SU-DHL-6 (cell line): ENCODE results near the gene DYNLT1.

Experiments
- H2AFZ ChIP-seq: fragments of 200-600 bp; sonication (generic); 2 replicates; pipeline ENCODE4 v1.6.1; 2014; ENCODE audit warnings: low read depth, mild to moderate bottlenecking, moderate library complexity, mixed read lengths, antibody characterized with exemption, low read length; ENCODE audit not compliant: severe bottlenecking
- H3F3A ChIP-seq: fragments of 200-600 bp; shearing (Covaris generic); 2 replicates; pipeline ENCODE4 v1.6.0; 2016; ENCODE audit warnings: antibody characterized with exemption, mild to moderate bottlenecking; ENCODE audit not compliant: insufficient read depth
- H3K27ac ChIP-seq: fragments of 200-600 bp; sonication (generic); 2 replicates; pipeline ENCODE4 v1.5.1; 2016; ENCODE audit warnings: low read depth, mild to moderate bottlenecking, low read length, moderate library complexity, mixed read lengths
- H3K27me3 ChIP-seq: fragments of 200-600 bp; sonication (generic), shearing (Covaris generic); 2 replicates; pipeline ENCODE4 v1.6.0; 2014; ENCODE audit warnings: mild to moderate bottlenecking, low read length
- H3K36me3 ChIP-seq: fragments of 200-600 bp; sonication (generic); 2 replicates; pipeline ENCODE4 v1.6.1; 2014; ENCODE audit warnings: mild to moderate bottlenecking, low read length, mixed read lengths
- H3K4me2 ChIP-seq: fragments of 300-600, 200-600 bp; shearing (Covaris generic), sonication (generic); 2 replicates; pipeline ENCODE4 v1.6.0; 2014; ENCODE audit warnings: low read length, low read depth, mild to moderate bottlenecking; ENCODE audit not compliant: poor library complexity, severe bottlenecking
- H3K4me3 ChIP-seq: fragments of 200-600 bp; sonication (generic); 2 replicates; pipeline ENCODE4 v1.5.1; 2014; ENCODE audit warnings: antibody characterized with exemption, low read length, mild to moderate bottlenecking, mixed read lengths; ENCODE audit not compliant: insufficient read depth, poor library complexity, severe bottlenecking
- H3K79me2 ChIP-seq: fragments of 200-600 bp; sonication (generic); 2 replicates; pipeline ENCODE4 v1.6.1; 2014; ENCODE audit warnings: mild to moderate bottlenecking, low read length, moderate library complexity; ENCODE audit not compliant: insufficient read depth
- H3K9ac ChIP-seq: fragments of 200-600 bp; sonication (generic); 2 replicates; pipeline ENCODE4 v1.7.0; 2014; ENCODE audit warnings: mild to moderate bottlenecking, low read length
- H3K9me2 ChIP-seq: fragments of 200-600 bp; sonication (generic); replicated peaks from 2 replicates; pipeline ENCODE4 v1.6.1; 2014; ENCODE audit warnings: low read length; ENCODE audit not compliant: insufficient read depth
- H3K9me3 ChIP-seq: fragments of 200-600 bp; sonication (generic); 2 replicates; pipeline ENCODE4 v1.6.1; 2014; ENCODE audit warnings: low read length, mixed read lengths; ENCODE audit not compliant: insufficient read depth
- H4K20me1 ChIP-seq: fragments of 200-600 bp; sonication (generic); 2 replicates; pipeline ENCODE4 v1.6.1; 2014; ENCODE audit warnings: low read depth, mild to moderate bottlenecking, antibody characterized with exemption, low read length, moderate library complexity, mixed read lengths
- CTCF ChIP-seq: fragments of 200-600 bp; sonication (generic); IDR thresholded peaks from one replicate; pipeline ENCODE4 v1.5.1; 2017; ENCODE audit warnings: antibody characterized with exemption, mild to moderate bottlenecking, low read length, moderate library complexity; ENCODE audit not compliant: insufficient read depth, poor library complexity, severe bottlenecking
- EZH2phosphoT487 ChIP-seq: fragments of 200-600 bp; sonication (generic), shearing (Covaris generic); conservative IDR thresholded peaks from 2 replicates; pipeline ENCODE4 v1.6.1; 2018; ENCODE audit warnings: mild to moderate bottlenecking, antibody characterized with exemption, low read length, moderate library complexity, mixed read lengths

Gene DYNLT1

GRCh38 chr6:158666628-158667359, 22.3 kb upstream of the DYNLT1 start:
- Histone ChIP-seq H3K9ac (no peak overlapping the region), H3F3A (no peaks in the 10 kb centered on the region), H4K20me1 (no peaks in the 10 kb centered on the region), H3K4me2 (no peak overlapping the region), H3K27ac (no peak overlapping the region), H3K4me3 (no peak overlapping the region), H3K9me3 (no peaks in the 10 kb centered on the region), H2AFZ (no peak overlapping the region), H3K79me2 (no peaks in the 10 kb centered on the region), H3K27me3 (no peaks in the 10 kb centered on the region), H3K9me2 (no peaks in the 10 kb centered on the region), H3K36me3 (no peaks in the 10 kb centered on the region)
- TF ChIP-seq CTCF, result no peak
- TF ChIP-seq EZH2phosphoT487, result no peak

GRCh38 chr6:158665332-158665731, 20.8 kb upstream of the DYNLT1 start:
- no peaks in the 10 kb centered on the region for H3K9me2 ChIP-seq
- H3K27me3 ChIP-seq, result no peaks in the 10 kb centered on the region
- no peaks in the 10 kb centered on the region for H4K20me1 ChIP-seq
- H3K36me3 ChIP-seq, result no peaks in the 10 kb centered on the region
- H3K9ac ChIP-seq, result no peak overlapping the region
- no peaks in the 10 kb centered on the region for H3F3A ChIP-seq
- no peak overlapping the region for H3K27ac ChIP-seq
- no peaks in the 10 kb centered on the region for H3K9me3 ChIP-seq
- H3K4me3 ChIP-seq, result no peak overlapping the region
- no peak overlapping the region for H2AFZ ChIP-seq
- H3K79me2 ChIP-seq, result no peaks in the 10 kb centered on the region
- TF ChIP-seq EZH2phosphoT487 (no peak), CTCF (no peak)
- H3K4me2 ChIP-seq, result no peak overlapping the region

GRCh38 chr6:158663625-158664165, 19.2 kb upstream of the DYNLT1 start:
- Histone ChIP-seq H2AFZ (no peak overlapping the region), H3K4me2 (no peak overlapping the region), H3K9me3 (no peaks in the 10 kb centered on the region), H3F3A (no peaks in the 10 kb centered on the region), H3K36me3 (no peaks in the 10 kb centered on the region), H3K79me2 (no peaks in the 10 kb centered on the region), H3K9ac (no peak overlapping the region), H3K27ac (no peak overlapping the region), H3K9me2 (no peaks in the 10 kb centered on the region), H3K4me3 (no peak overlapping the region), H3K27me3 (no peaks in the 10 kb centered on the region), H4K20me1 (no peaks in the 10 kb centered on the region)
- no peak for TF ChIP-seq CTCF
